GM04503 (cell line): Measurements from ENCODE around the gene RSPO3.

Source experiments
- DNase-seq: peaks from one replicate; pipeline ENCODE4 v3.0.0-alpha.2; 2012; ENCODE audit warnings: low read depth

RSPO3 gene

DNA sequence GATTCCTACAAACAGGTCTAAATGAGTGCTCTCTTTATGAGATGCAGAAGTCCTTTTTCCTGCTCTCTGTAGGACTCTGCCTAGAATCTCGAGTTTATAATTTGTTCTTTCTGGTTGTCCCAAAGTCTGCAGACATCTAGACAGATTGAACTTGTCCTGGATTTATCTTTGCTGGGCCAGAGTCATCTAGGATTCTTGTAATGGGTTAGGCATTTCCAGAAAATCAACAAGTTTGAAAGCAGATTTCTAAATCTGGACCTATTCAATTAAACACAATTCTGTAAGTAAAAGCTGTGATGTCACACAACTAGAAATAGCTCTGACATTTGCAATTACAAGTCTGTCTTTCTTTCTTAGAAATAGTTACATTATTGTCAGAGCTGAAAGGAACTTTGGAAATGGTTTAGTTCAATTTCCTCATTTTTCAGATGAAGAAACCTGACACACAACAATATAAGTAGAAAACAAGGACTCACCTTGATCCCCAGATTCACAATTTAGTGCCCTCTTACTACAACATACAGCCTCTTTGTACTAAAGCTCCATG lies 4.2 kb upstream of the RSPO3 start:
- DNase-seq, result no peak

DNA sequence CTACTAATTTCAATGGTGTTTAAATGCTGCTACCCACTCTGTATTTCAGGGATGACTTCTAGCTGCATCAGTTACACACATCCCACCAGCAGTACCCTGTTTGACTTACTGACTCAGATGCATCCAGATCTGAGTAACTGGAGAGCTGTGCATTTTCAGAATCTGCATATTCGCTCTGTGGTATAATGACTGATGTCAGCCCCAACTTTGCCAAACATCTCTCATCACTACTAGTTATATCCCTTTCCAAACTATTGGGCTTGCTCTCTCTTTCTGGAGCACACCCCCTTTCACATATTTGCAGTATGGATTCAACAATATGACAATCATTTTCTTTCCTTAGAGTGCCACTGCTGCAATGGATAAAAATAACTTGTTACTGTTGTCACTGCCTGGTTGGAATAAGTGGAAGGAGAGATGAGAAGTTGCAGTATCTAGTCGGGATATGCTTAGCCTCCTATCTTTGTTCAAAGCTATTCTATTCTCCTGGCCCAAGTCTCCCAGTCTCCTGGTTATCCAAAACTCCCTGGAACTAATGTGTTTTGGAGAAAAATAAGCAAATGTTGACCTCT lies 3.3 kb upstream of the RSPO3 start:
- no peak for DNase-seq

DNA sequence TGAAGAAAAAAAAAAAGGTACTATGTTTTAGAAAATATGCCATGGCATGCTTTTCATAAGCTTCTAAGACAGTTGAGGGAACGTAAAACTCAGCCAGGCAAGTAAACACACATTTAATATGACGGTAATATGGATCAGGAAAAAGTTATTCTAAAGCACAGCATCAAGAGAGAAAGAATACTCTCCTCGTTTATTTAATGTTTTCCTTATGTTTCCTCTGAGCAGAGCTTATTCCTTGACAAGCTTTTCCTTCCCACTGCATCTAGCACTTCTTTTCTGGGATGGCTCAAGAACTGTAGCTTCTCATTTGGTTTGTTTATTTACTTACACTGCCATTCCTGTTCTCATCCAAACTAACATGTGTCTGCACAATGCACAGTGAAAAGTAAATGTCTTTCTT lies 2.7 kb upstream of the RSPO3 start:
- DNase-seq, result no peak

DNA sequence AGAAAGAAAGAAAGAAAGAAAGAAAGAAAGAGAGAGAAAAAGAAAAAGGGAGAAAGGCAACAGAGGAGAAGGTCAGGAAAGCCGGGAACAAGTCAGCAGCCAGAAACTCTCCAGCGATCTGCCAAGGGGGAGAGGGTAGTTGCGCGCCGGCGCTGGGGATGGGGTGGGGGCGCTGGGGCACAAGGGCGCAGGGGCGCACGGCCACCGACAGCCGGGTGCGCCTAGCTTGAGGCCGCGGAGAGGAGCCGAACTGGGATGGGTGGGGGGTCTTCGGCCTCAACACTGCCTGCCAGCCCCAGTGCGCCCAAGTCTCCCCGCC lies 533 bp upstream of the RSPO3 start:
- no peak for DNase-seq

DNA sequence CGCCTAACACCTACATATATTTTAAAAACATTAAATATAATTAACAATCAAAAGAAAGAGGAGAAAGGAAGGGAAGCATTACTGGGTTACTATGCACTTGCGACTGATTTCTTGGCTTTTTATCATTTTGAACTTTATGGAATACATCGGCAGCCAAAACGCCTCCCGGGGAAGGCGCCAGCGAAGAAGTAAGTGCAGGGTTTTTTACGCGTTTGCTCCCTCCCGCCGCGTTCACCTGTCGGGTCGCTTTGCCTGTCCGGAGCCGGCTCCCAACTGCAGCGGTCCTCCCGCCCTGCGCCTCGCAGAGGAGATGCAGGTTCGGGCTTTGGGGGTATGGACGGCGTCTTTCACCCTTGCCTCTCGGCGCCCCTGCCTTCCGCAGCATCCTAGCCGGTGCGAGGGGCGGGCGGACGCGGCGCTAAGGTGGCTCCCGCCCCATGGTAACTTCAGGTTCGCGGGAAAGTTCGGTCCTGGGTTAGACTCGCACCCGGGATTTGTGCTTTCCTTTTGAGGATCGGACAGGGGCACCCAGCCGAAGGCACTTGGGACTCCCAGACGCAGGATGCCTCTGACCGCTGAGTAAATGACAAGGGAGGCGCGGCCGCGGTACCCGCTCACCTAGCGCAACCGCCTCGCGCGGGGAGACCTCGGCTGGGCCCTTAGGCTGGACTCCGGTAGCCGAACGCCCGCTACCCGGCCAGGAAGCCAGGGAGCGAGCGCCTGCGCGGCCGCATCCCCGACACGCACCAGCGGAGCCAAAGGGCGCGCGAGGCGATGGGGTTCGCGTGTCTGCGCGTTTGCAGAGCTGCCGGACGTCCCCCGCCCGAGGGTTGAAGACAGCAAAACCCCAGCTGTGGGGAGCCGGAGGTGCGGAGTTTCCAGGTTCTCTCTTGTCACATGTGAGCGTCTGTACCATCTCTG lies 891 bp downstream of the RSPO3 start:
- no peak for DNase-seq

- DNase-seq, result no peak
These were observed 1.7 kb downstream of the RSPO3 start for GRCh38 chr6:127120023-127120786.

DNA sequence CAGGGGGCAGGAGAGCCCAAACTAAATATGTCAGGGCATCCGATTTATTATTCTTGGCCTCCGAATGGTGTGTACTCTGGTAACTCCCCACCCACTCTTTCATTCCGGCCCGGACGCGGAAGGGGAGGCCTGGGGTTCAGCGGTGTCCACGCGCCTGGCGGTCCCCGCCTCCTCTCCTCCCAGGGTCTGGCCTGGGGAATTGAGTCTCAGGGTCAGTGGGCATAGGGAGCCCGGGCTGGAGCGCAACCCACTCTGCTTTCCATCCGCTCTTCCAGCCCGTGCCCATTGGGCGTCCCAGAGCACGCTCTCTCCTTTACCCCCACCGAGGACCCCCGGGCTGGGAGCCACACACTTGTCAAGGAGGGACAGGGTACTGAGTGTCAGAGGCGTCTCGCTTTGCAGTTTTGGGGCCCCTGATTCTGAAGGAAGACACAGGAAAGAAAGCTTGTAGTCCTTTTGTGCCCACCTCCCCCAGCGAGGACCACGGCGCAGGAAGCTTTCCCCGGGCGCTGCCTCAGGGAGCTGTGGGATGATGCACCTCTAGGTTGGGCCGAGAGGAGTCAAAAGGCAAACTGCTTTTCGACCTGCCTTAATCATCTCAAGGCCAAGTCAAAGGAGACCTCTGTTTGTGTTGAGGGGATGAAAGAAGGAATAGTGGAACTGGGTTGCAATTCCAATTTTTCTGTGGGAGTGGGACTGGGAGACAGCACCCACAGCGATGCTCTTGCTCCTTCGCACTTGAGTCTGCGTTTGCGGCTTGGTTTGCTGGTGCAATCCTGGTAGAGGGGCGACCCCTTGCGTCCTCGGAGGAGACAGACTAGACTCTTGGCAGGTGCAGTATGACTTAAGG lies 2.5 kb downstream of the RSPO3 start:
- DNase-seq, result no peak

GRCh38 chr6:127121637-127121960 lies 3.1 kb downstream of the RSPO3 start:
- no peak for DNase-seq

GRCh38 chr6:127124172-127124571 lies 5.7 kb downstream of the RSPO3 start:
- DNase-seq, result no peak

GRCh38 chr6:127124680-127125079 lies 6.2 kb downstream of the RSPO3 start:
- DNase-seq, result no peak

DNA sequence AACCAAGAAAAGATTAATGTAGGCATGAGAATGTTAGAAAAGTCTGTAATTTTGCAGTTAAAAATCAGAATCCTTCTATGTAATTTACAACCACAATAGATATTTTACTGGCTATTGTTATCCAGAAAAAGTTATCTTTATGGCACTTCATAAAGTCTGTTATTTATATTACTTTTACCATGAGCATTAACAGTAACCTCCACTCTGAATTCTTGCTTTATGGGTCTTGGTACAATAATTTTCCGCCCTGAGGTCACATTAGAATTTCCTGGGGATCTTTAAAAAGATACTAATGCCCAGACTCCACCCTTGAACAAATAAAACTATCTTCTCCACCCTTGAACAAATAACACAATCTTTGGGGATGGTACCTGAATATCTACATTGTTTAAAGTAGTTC lies 9.6 kb downstream of the RSPO3 start:
- no peak for DNase-seq

DNA sequence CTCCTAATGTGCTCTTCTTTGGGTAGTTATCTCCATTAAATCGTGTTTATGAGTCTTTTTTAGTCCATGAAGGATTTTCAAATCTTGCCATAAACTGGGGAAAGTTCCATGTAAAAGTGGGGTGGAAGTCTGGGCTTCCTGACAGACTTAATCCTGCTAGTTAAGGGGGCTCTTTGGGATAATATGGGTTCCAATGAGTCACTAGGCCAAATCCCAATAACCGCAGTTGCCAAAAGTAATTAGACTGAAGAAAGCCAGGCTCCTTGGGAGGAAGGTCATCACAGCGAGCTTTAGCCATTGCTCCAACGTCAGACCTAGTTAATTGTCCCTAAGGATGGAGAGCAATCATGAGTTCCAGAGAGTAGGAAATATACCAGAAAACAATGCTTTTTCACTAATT lies 10.8 kb downstream of the RSPO3 start:
- DNase-seq, result no peak

GRCh38 chr6:127131275-127131674 lies 12.8 kb downstream of the RSPO3 start:
- no peak for DNase-seq

GRCh38 chr6:127131772-127132376 lies 13.4 kb downstream of the RSPO3 start:
- DNase-seq, result no peak

DNA sequence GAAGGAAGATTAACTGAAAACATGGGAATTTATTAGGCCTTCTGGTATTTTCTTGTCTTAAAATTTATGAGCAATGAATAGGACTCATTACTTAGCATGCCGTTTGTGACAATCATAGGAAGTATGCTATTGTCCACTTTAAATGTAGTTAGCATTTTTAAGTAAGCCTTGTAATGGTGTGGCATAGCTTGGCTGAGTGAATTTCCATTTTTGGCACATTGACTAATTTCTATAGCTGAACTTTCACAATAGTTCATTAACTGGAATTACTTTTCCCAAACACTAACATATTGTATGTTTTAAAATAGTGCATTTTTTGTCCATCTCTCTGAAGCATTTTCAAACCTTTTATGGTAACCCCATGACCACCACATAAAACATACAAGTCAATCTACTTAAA lies 15.7 kb downstream of the RSPO3 start:
- no peak for DNase-seq

DNA sequence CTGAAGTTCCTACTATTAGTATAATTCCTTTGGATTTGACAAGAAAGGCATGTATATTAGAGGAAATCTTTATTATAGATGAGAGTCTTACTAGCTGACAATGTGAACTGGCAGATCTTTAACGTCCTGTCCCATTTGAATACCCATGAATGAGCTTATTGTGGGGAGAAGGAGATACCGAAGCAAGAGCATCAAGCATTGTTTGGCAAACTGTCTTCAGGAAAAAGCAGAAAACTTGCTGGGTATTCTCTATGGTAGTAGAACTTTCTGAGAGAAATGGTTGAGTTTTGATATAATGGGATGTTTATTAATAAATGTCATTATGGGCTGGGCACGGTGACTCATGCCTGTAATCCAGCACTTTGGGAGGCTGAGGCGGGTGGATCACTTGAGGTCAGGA lies 18.3 kb downstream of the RSPO3 start:
- no peak for DNase-seq

- peak; percentile 35 for DNase-seq
These were observed 28.5 kb downstream of the RSPO3 start for GRCh38 chr6:127146932-127147331.

DNA sequence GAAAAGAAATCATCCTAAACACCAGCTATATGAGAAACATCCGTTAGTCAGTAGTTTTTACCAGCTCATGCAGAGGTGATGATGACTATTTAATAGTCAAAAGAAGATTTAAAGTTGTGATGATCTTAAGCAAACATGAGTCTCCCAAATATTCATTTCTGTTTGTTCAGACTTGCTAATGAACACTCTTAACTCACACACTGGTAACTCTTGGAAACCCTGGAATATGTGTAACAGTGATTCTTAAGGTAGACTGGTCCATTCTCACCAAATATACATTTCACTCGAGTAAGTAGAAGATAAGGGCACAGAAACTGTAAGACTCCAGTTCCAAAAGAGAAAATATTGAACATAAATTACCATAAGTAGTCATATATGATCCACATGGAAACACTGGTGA lies 29.1 kb downstream of the RSPO3 start:
- no peak for DNase-seq

DNA sequence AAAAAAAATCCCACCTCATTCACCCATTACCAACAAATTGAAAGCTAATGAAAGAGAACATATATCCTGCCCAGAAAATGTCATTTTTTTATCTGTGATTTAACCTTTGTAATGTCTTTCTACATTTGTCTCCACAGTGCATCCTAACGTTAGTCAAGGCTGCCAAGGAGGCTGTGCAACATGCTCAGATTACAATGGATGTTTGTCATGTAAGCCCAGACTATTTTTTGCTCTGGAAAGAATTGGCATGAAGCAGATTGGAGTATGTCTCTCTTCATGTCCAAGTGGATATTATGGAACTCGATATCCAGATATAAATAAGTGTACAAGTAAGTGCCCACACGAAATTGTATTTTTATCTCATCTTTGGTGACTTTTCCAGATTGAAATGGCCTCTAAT lies 30.0 kb downstream of the RSPO3 start:
- DNase-seq, result no peak

- DNase-seq, result no peak
These were observed 36.0 kb downstream of the RSPO3 start for GRCh38 chr6:127154509-127154908.

- DNase-seq, result no peak
These were observed 42.0 kb downstream of the RSPO3 start for GRCh38 chr6:127160484-127160883.

GRCh38 chr6:127162836-127163235 lies 44.4 kb downstream of the RSPO3 start:
- no peak for DNase-seq
